HCT116 (cell line): ENCODE measurements around the gene ACE. TPM values are rescaled to one million over a fixed set of nuclear protein-coding genes. Genes with fewer than 3 reads are reported as not detected.

Experiments used
- ATAC-seq: fragments of 200-7000 bp; cut with Tn5 transposase; 2 replicates; pipeline ENCODE4 v1.9.1; 2020; ENCODE audit warnings: mild to moderate bottlenecking, moderate library complexity
- BruUV-seq: library from RNA; stranded (reverse); fragments of 400-500 nt; replicated peaks from 2 replicates; lab custom pipeline; 2021; lab: Mats Ljungman, UMichigan
- CTCF ChIA-PET: fragments of 300-600 bp; sonication (Branson Sonifier 250); formaldehyde crosslinking; loops from one replicate; lab custom pipeline; 2021; ENCODE audit warnings: antibody characterized with exemption; lab: Charles Lee
- POLR2A ChIA-PET: fragments of 300-600, 350-600 bp; sonication (Branson Sonifier 250); formaldehyde crosslinking; loops from one replicate; lab custom pipeline; 2021; ENCODE audit warnings: antibody characterized with exemption; lab: Charles Lee
- RAD21 ChIA-PET, 2 experiments: fragments of 300-600 bp; sonication (Branson Sonifier 250); formaldehyde crosslinking; loops; one replicate each; lab custom pipeline; 2023; ENCODE audit warnings: low total read pairs in 2 of 2; ENCODE audit not compliant: uncharacterized antibody in 2 of 2, unreplicated experiment in 2 of 2, low non-redundant PET in 1 of 2; lab: Charles Lee
- DNase-seq: peaks from one replicate; pipeline ENCODE4 v3.0.0-alpha.2; 2010; ENCODE audit warnings: low read depth, low spot score
- H2AFZ ChIP-seq: fragments of 200-600 bp; shearing (Covaris generic), sonication (generic); 2 replicates; pipeline ENCODE4 v1.6.1; 2017; ENCODE audit warnings: low read depth, mixed run types, mixed read lengths, antibody characterized with exemption, low read length; ENCODE audit not compliant: poor library complexity, severe bottlenecking
- H3K27ac ChIP-seq: 2 replicates; pipeline ENCODE4 v1.5.1; 2012; ENCODE audit warnings: low read depth, low read length
- H3K27me3 ChIP-seq: fragments of 200-600 bp; sonication (generic); 2 replicates; pipeline ENCODE4 v1.6.1; 2016; ENCODE audit warnings: mixed run types, low read length, mixed read lengths; ENCODE audit not compliant: insufficient read depth
- H3K36me3 ChIP-seq, 2 experiments: fragments of 200-500 bp in 1 of 2; fragments of 200-600 bp in 1 of 2; sonication (Bioruptor generic) in 1 of 2; sonication (generic) in 1 of 2; 2 replicates each; pipeline versions ENCODE4 v1.5.1 to v1.6.1; 2014 to 2016; ENCODE audit warnings: low read length in 2 of 2, inconsistent platforms in 1 of 2, mixed read lengths in 1 of 2, mixed run types in 1 of 2; ENCODE audit not compliant: insufficient read depth in 2 of 2, control insufficient read depth in 1 of 2
- H3K4me1 ChIP-seq, 2 experiments: fragments of 200-600 bp in 1 of 2; sonication (generic) in 1 of 2; 2 replicates each; pipeline versions ENCODE4 v1.5.1 to v1.6.1; 2012 to 2017; ENCODE audit warnings: low read length in 2 of 2, inconsistent platforms in 1 of 2, mild to moderate bottlenecking in 1 of 2, mixed read lengths in 1 of 2, mixed run types in 1 of 2, moderate library complexity in 1 of 2; ENCODE audit not compliant: insufficient read depth in 2 of 2, control insufficient read depth in 1 of 2
- H3K4me2 ChIP-seq: fragments of 200-600 bp; sonication (generic); 2 replicates; pipeline ENCODE4 v1.6.1; 2017; ENCODE audit warnings: mixed run types, low read length, mixed read lengths
- H3K4me3 ChIP-seq, 2 experiments: fragments of 200-600 bp in 1 of 2; sonication (generic) in 1 of 2; replicated peaks in 1 of 2; 2 replicates each; pipeline ENCODE4 v1.5.1; 2011 to 2016; ENCODE audit warnings: low read length in 2 of 2, control low read depth in 1 of 2, low read depth in 1 of 2, mild to moderate bottlenecking in 1 of 2, mixed read lengths in 1 of 2, mixed run types in 1 of 2
- H3K79me2 ChIP-seq: fragments of 200-600 bp; sonication (generic); 2 replicates; pipeline ENCODE4 v1.6.1; 2017; ENCODE audit warnings: mild to moderate bottlenecking, mixed run types, low read length, moderate library complexity, mixed read lengths; ENCODE audit not compliant: insufficient read depth
- H3K9ac ChIP-seq: fragments of 200-600 bp; sonication (generic); 2 replicates; pipeline ENCODE4 v1.6.1; 2016; ENCODE audit warnings: low read length, mixed read lengths
- H3K9me2 ChIP-seq: fragments of 200-600 bp; sonication (generic), shearing (Covaris generic); 2 replicates; pipeline ENCODE4 v1.6.1; 2017; ENCODE audit warnings: mixed run types, mild to moderate bottlenecking, moderate library complexity; ENCODE audit not compliant: insufficient read depth
- H3K9me3 ChIP-seq, 2 experiments: fragments of 200-500 bp in 1 of 2; fragments of 200-600 bp in 1 of 2; sonication (Bioruptor generic) in 1 of 2; sonication (generic) in 1 of 2; 2 replicates each; pipeline ENCODE4 v1.6.1; 2014 to 2017; ENCODE audit warnings: low read length in 2 of 2, mixed read lengths in 2 of 2, inconsistent platforms in 1 of 2, low read depth in 1 of 2, mild to moderate bottlenecking in 1 of 2, mixed run types in 1 of 2, moderate library complexity in 1 of 2; ENCODE audit not compliant: control insufficient read depth in 1 of 2, insufficient read depth in 1 of 2
- H4K20me1 ChIP-seq: fragments of 200-600 bp; sonication (generic), shearing (Covaris generic); 2 replicates; pipeline ENCODE4 v1.6.1; 2017; ENCODE audit warnings: mixed run types, mild to moderate bottlenecking, moderate library complexity; ENCODE audit not compliant: insufficient read depth
- CEBPB ChIP-seq: IDR thresholded peaks from 2 replicates; pipeline ENCODE4 v1.6.1; 2012; ENCODE audit warnings: low read depth
- JUND ChIP-seq: IDR thresholded peaks from 2 replicates; pipeline ENCODE4 v1.6.1; 2012
- POLR2AphosphoS5 ChIP-seq: IDR thresholded peaks from 2 replicates; pipeline ENCODE4 v1.6.1; 2011; ENCODE audit warnings: mild to moderate bottlenecking, low read depth, low read length, moderate library complexity
- SP1 ChIP-seq: IDR thresholded peaks from 2 replicates; pipeline ENCODE4 v1.6.1; 2012; ENCODE audit warnings: low read depth
- TCF7L2 ChIP-seq: IDR thresholded peaks from 2 replicates; pipeline ENCODE4 v1.7.0; 2011; ENCODE audit warnings: borderline replicate concordance, inconsistent platforms; ENCODE audit not compliant: insufficient read depth, insufficient read length; ENCODE audit errors: extremely low read depth
- YY1 ChIP-seq: IDR thresholded peaks from 2 replicates; pipeline ENCODE4 v1.6.1; 2011; ENCODE audit warnings: low read length, low read depth, moderate library complexity, mild to moderate bottlenecking; ENCODE audit not compliant: insufficient replicate concordance; ENCODE audit errors: extremely low read depth
- intact Hi-C: fragments of 100-400 bp; cut with micrococcal nuclease; formaldehyde crosslinking; loops from 2 replicates; pipeline ENCODE4 v1.10.0; 2022
- total RNA-seq: library from RNA; stranded (reverse); gene quantifications from one replicate; pipeline ENCODE4 v1.2.1, GENCODE V29; 2021; ENCODE audit not compliant: unreplicated experiment
- TF ChIP-seq, protein P1 (sequence below): IDR thresholded peaks from 2 replicates; pipeline ENCODE4 v1.6.1; 2011; ENCODE audit warnings: mild to moderate bottlenecking, low read length, moderate library complexity; ENCODE audit not compliant: insufficient replicate concordance; ENCODE audit errors: extremely low read depth
- TF ChIP-seq, protein P2 (sequence below), 3 experiments: fragments of 200-600 bp in 1 of 3; sonication (generic) in 1 of 3; IDR thresholded peaks in 2 of 3; conservative IDR thresholded peaks in 1 of 3; 2 replicates each; pipeline ENCODE4 v1.5.1; 2012 to 2017; ENCODE audit warnings: low read depth in 2 of 3, low read length in 2 of 3, antibody characterized with exemption in 1 of 3, borderline replicate concordance in 1 of 3, control low read depth in 1 of 3, mild to moderate bottlenecking in 1 of 3, mixed read lengths in 1 of 3, mixed run types in 1 of 3, moderate library complexity in 1 of 3; ENCODE audit not compliant: insufficient read depth in 1 of 3

Gene ACE
- total RNA-seq, 1 experiment from 2014 or later, result 7.7 TPM

DNA sequence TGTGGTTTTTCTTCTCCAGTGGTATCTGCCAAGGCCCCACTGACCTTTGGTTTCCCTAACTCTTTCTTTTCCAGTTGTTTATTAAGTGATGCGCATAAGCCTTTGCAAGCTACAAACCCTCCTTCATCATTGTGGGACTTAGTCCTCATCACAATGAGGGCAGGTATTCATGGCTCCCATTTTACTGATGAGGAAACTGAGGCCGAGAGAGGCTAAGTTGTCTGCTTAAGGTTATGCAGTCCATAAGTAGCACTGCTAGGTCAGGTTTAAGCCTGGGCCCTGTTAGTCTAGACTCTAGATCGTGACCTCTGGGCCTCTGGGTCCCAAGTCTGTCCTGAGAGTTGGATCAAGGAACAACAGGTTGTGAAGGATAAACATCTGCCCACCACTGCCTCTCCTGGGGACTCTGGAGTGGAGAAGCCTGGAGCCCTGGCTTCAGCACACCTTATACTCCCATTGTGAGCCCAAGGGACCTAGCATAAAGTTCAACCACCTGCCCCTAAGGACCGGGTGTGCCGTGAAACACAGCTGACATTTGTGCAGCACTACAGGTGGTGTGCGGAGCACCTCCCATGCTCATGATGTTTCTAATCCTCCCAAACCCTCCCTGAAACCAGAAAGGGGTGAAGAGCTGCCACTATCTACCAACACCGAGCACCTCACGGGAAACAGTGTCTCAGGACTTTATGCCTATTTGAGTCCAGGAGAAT, 41.1 kb downstream of the ACE start:
- DNase-seq (no peak), ATAC-seq (no peak)
- no TSS peak for BruUV-seq
- TF ChIP-seq, protein P1, sequence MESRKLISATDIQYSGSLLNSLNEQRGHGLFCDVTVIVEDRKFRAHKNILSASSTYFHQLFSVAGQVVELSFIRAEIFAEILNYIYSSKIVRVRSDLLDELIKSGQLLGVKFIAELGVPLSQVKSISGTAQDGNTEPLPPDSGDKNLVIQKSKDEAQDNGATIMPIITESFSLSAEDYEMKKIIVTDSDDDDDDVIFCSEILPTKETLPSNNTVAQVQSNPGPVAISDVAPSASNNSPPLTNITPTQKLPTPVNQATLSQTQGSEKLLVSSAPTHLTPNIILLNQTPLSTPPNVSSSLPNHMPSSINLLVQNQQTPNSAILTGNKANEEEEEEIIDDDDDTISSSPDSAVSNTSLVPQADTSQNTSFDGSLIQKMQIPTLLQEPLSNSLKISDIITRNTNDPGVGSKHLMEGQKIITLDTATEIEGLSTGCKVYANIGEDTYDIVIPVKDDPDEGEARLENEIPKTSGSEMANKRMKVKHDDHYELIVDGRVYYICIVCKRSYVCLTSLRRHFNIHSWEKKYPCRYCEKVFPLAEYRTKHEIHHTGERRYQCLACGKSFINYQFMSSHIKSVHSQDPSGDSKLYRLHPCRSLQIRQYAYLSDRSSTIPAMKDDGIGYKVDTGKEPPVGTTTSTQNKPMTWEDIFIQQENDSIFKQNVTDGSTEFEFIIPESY, result no peak
- TF ChIP-seq YY1, result no peak
- TF ChIP-seq CEBPB, result no peak
- TF ChIP-seq JUND, result no peak
- TF ChIP-seq POLR2AphosphoS5, result no peak
- TF ChIP-seq, protein P2, sequence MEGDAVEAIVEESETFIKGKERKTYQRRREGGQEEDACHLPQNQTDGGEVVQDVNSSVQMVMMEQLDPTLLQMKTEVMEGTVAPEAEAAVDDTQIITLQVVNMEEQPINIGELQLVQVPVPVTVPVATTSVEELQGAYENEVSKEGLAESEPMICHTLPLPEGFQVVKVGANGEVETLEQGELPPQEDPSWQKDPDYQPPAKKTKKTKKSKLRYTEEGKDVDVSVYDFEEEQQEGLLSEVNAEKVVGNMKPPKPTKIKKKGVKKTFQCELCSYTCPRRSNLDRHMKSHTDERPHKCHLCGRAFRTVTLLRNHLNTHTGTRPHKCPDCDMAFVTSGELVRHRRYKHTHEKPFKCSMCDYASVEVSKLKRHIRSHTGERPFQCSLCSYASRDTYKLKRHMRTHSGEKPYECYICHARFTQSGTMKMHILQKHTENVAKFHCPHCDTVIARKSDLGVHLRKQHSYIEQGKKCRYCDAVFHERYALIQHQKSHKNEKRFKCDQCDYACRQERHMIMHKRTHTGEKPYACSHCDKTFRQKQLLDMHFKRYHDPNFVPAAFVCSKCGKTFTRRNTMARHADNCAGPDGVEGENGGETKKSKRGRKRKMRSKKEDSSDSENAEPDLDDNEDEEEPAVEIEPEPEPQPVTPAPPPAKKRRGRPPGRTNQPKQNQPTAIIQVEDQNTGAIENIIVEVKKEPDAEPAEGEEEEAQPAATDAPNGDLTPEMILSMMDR (IDR thresholded peaks at IDR 0.05 in 2 of 3, conservative IDR thresholded peaks at IDR 0.05 in 1 of 3; ENCODE audit: borderline replicate concordance in 1 of 3, insufficient read depth in 1 of 3, low read depth in 2 of 3, low read length in 2 of 3), result no peak
- TF ChIP-seq SP1, result no peak
- TF ChIP-seq TCF7L2, result no peak
- Histone ChIP-seq H3K27ac (no peak overlapping the region), H3K4me3 (no peak overlapping the region), H3K9me2 (no peaks in the 10 kb centered on the region), H3K4me2 (no peak overlapping the region), H3K79me2 (no peaks in the 10 kb centered on the region), H3K4me1 (peaks cover 16 to 26% of the 10 kb centered on the region in 2 experiments), H3K36me3 (no peaks in the 10 kb centered on the region), H2AFZ (no peak overlapping the region), H3K9ac (no peak overlapping the region), H3K27me3 (peaks cover 3% of the 10 kb centered on the region), H4K20me1 (no peaks in the 10 kb centered on the region), H3K9me3 (no peaks in the 10 kb centered on the region)
- CTCF ChIA-PET, result no interaction called here
- POLR2A ChIA-PET, result no interaction called here
- RAD21 ChIA-PET, result no interaction called here
- intact Hi-C loops, result no loop called here
